K562 (cell line): ENCODE data around the gene IL20RA. TPM values are rescaled to one million over a fixed set of nuclear protein-coding genes. Genes with fewer than 3 reads are reported as not detected.

ENCODE experiments used
- ATAC-seq: fragments of 200-7000 bp; cut with Tn5 transposase; 3 replicates; pipeline ENCODE4 v1.9.1; 2020; ENCODE audit warnings: moderate library complexity
- BruUV-seq: library from RNA; stranded (reverse); fragments of 400-500 nt; replicated peaks from 2 replicates; lab custom pipeline; 2021; lab: Mats Ljungman, UMichigan
- CTCF ChIA-PET: fragments of 300-600 bp; formaldehyde crosslinking; extraction: SDS; loops from one replicate; lab custom pipeline; 2021; ENCODE audit warnings: low intra/inter-chr PET ratio; lab: Yijun Ruan, JAX
- POLR2A ChIA-PET: fragments of 300-600, 350-650 bp; sonication (Branson Sonifier 250); formaldehyde crosslinking; extraction: SDS; loops from one replicate; lab custom pipeline; 2021; ENCODE audit warnings: antibody characterized with exemption, inconsistent platforms; lab: Yijun Ruan, JAX
- DNase-seq, 4 experiments: peaks; one replicate each; pipeline versions ENCODE4 v3.0.0 to v3.0.0-alpha.2; 2011 to 2018; ENCODE audit warnings: low spot score in 3 of 4, mixed read lengths in 3 of 4; ENCODE audit errors: extremely low read depth in 1 of 4
- FAIRE-seq: peaks from 2 replicates; lab custom pipeline; 2011; peaks lifted over from hg19 to GRCh38; lab: Jason Lieb, UNC
- H2AFZ ChIP-seq: 2 replicates; pipeline ENCODE4 v1.6.0; 2011; ENCODE audit warnings: low read depth, low read length, control low read depth, inconsistent platforms
- H3K27ac ChIP-seq: fragments of 200-600 bp; 3 replicates; pipeline ENCODE4 v1.8.0; 2011; ENCODE audit warnings: low read depth, mild to moderate bottlenecking, control low read depth, inconsistent platforms, low read length, moderate library complexity, mixed read lengths; ENCODE audit errors: extremely low read depth
- H3K27me3 ChIP-seq, 2 experiments: fragments of 300-600 bp in 1 of 2; 2 replicates in 1 of 2; 3 replicates in 1 of 2; pipeline versions ENCODE4 v1.6.0 to v1.8.0; 2011; ENCODE audit warnings: inconsistent platforms in 2 of 2, low read length in 2 of 2, mild to moderate bottlenecking in 1 of 2, mixed read lengths in 1 of 2, moderate library complexity in 1 of 2; ENCODE audit not compliant: control insufficient read depth in 2 of 2, insufficient read depth in 2 of 2
- H3K36me3 ChIP-seq: fragments of 300-600 bp; 3 replicates; pipeline ENCODE4 v1.8.0; 2011; ENCODE audit warnings: mild to moderate bottlenecking, low read length, inconsistent platforms; ENCODE audit not compliant: control insufficient read depth, insufficient read depth
- H3K4me1 ChIP-seq, 2 experiments: fragments of 200-600 bp in 1 of 2; replicated peaks in 1 of 2; 2 replicates in 1 of 2; 3 replicates in 1 of 2; pipeline versions ENCODE4 v1.5.1 to v1.8.0; 2011; ENCODE audit warnings: inconsistent platforms in 2 of 2, low read length in 2 of 2, mild to moderate bottlenecking in 1 of 2, mixed read lengths in 1 of 2, moderate library complexity in 1 of 2; ENCODE audit not compliant: control insufficient read depth in 2 of 2, insufficient read depth in 2 of 2
- H3K4me2 ChIP-seq: 2 replicates; pipeline ENCODE4 v1.6.1; 2011; ENCODE audit warnings: low read length, control low read depth, inconsistent platforms, mixed read lengths; ENCODE audit not compliant: insufficient read depth
- H3K4me3 ChIP-seq: fragments of 200-600 bp; sonication (generic), shearing (Covaris generic); 2 replicates; pipeline ENCODE4 v1.5.1; 2016; ENCODE audit warnings: control low read depth, inconsistent platforms
- H3K79me2 ChIP-seq: fragments of 200-600 bp; 3 replicates; pipeline ENCODE4 v1.8.0; 2011; ENCODE audit warnings: low read length, inconsistent platforms; ENCODE audit not compliant: control insufficient read depth, insufficient read depth
- H3K9ac ChIP-seq, 2 experiments: 2 replicates each; pipeline versions ENCODE4 v1.6.0 to v1.6.1; 2011; ENCODE audit warnings: low read depth in 2 of 2, low read length in 2 of 2, control low read depth in 1 of 2, inconsistent platforms in 1 of 2, mild to moderate bottlenecking in 1 of 2, mixed read lengths in 1 of 2; ENCODE audit not compliant: insufficient read depth in 1 of 2
- H3K9me1 ChIP-seq: one replicate; pipeline ENCODE4 v1.6.0; 2011; ENCODE audit warnings: inconsistent platforms, mild to moderate bottlenecking, low read length, moderate library complexity; ENCODE audit not compliant: control insufficient read depth, insufficient read depth
- H3K9me3 ChIP-seq: replicated peaks from 2 replicates; pipeline ENCODE4 v1.5.1; 2011; ENCODE audit warnings: low read depth, low read length, inconsistent platforms; ENCODE audit not compliant: control insufficient read depth, insufficient read depth
- H4K20me1 ChIP-seq: replicated peaks from 2 replicates; pipeline ENCODE4 v1.6.1; 2011; ENCODE audit warnings: low read length, inconsistent platforms, mixed read lengths; ENCODE audit not compliant: control insufficient read depth, insufficient read depth
- CEBPB ChIP-seq: fragments of 450-650 bp; IDR thresholded peaks from 2 replicates; pipeline ENCODE4 v1.6.1; 2016; ENCODE audit warnings: missing genetic modification characterization, missing compliant biosample characterization
- CEBPG ChIP-seq, 3 experiments: fragments of 200-800 bp in 1 of 3; sonication (Bioruptor generic) in 1 of 3; sonication (generic) in 1 of 3; formaldehyde crosslinking in 1 of 3; IDR thresholded peaks in 2 of 3; conservative IDR thresholded peaks in 1 of 3; 2 replicates each; pipeline versions ENCODE4 v1.6.1 to v1.8.0; 2016 to 2022; ENCODE audit warnings: missing compliant biosample characterization in 2 of 3, missing genetic modification characterization in 2 of 3, mild to moderate bottlenecking in 1 of 3, missing genetic modification reagents in 1 of 3
- TRIM24 ChIP-seq, 2 experiments: fragments of 450-650 bp; IDR thresholded peaks; 2 replicates each; pipeline ENCODE4 v1.6.1; 2016
- WGBS: fragments of 100-300 bp; shearing (Covaris generic); methylation state at CpG from one replicate; pipeline ENCODE4 v1.1.6; 2016; ENCODE audit warnings: low coverage, mixed read lengths; ENCODE audit not compliant: insufficient coverage; ENCODE audit errors: missing lambda C conversion rate; 5-methylcytosine and 5-hydroxymethylcytosine counted together
- in situ Hi-C: fragments of 300-500 bp; cut with MboI; formaldehyde crosslinking; loops from 4 replicates; pipeline ENCODE4 v1.15.0; 2018; ENCODE audit warnings: inconsistent platforms, mixed read lengths
- intact Hi-C: fragments of 100-400 bp; cut with micrococcal nuclease; formaldehyde crosslinking; loops from 2 replicates; pipeline ENCODE4 v1.14.2; 2022
- polyA plus RNA-seq, 8 experiments: library from polyadenylated mRNA; depleted of rRNA in 4 of 8; stranded (reverse) in 5 of 8; unstranded in 3 of 8; fragments of >200 nt; fragmentation: Nextera tagmentation in 2 of 8; fragmentation: Illumina TruSeq in 1 of 8; extraction: Ambion mirVana in 2 of 8; extraction: Trizol in 1 of 8; gene quantifications; 2 replicates each; pipeline versions ENCODE4 v1.2.1 to v1.2.3, GENCODE V29; 2011 to 2014; ENCODE audit warnings: inconsistent platforms in 1 of 8, missing spikeins in 1 of 8
- total RNA-seq, 7 experiments: library from RNA; depleted of rRNA in 6 of 7; stranded (reverse); fragments of >200 nt in 6 of 7; fragmentation: Illumina TruSeq in 2 of 7; extraction: Trizol in 2 of 7; gene quantifications; 2 replicates each; pipeline versions ENCODE4 v1.2.1 to v1.2.3, GENCODE V29; 2011 to 2021; ENCODE audit warnings: low replicate concordance in 1 of 7
- TF ChIP-seq, protein P1 (sequence below), 2 experiments: IDR thresholded peaks; 2 replicates each; pipeline ENCODE4 v1.6.1; 2011; ENCODE audit warnings: borderline replicate concordance in 1 of 2, control low read depth in 1 of 2, low read depth in 1 of 2, low read length in 1 of 2, mild to moderate bottlenecking in 1 of 2, mixed read lengths in 1 of 2, moderate library complexity in 1 of 2; ENCODE audit not compliant: insufficient read depth in 1 of 2, insufficient read length in 1 of 2, poor library complexity in 1 of 2, severe bottlenecking in 1 of 2; ENCODE audit errors: extremely low read depth in 1 of 2

IL20RA gene
- total and polyA plus RNA-seq, 9 of the 15 experiments (the other 6 are each of a cell fraction or from before 2014, with no cell fraction given), result not detected

DNA sequence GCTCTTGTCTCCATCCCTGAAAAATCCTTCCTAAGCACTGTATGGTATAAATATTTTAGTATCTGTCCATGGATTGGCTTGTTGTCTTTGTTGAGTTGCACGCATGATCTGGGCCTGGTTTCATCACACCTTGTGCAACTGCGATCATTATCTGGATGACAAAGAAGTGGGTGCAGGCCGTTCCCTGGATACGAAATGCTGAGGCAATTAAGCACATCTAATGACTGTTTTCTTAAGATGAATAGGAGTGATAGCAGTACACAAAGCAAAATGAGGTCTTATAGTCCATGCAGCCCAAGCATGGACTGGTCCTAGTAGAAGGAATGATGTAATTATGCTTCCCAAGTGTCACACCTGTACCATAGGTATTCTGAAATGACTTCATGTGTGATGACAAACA, 74.8 kb downstream of the IL20RA start:
- no TSS peak for BruUV-seq
- Histone ChIP-seq H3K9me3 (no peaks in the 10 kb centered on the region), H3K4me1 (no peaks in the 10 kb centered on the region; a peak in 2 of 5 replicates), H2AFZ (no peak overlapping the region), H3K27ac (no peak overlapping the region), H3K36me3 (no peaks in the 10 kb centered on the region), H3K27me3 (peaks cover 5 to 29% of the 10 kb centered on the region in 2 experiments; a peak in 4 of 5 replicates), H3K9ac (no peak overlapping the region), H3K79me2 (no peaks in the 10 kb centered on the region), H3K4me3 (no peak overlapping the region), H3K4me2 (no peak overlapping the region), H4K20me1 (no peaks in the 10 kb centered on the region), H3K9me1 (no peaks in the 10 kb centered on the region)
- CTCF ChIA-PET, result no interaction called here
- ATAC-seq, result no peak
- WGBS, result 8% methylated on average over 4 of the region's 4 CpGs
- TF ChIP-seq CEBPB, result peak; percentile 86
- peak in 1 of 2 experiments; percentile 24; a peak in 2 of 4 replicates for TF ChIP-seq TRIM24 (IDR thresholded peaks at IDR 0.05)
- no peak for TF ChIP-seq CEBPG (CRISPR knock-in tag; IDR thresholded peaks at IDR 0.05)
- peak; percentile 61 to 80; a peak in 3 of 4 replicates for TF ChIP-seq CEBPG (tag; conservative IDR thresholded peaks at IDR 0.05 in 1 of 2, IDR thresholded peaks at IDR 0.05 in 1 of 2)
- TF ChIP-seq, protein P1, sequence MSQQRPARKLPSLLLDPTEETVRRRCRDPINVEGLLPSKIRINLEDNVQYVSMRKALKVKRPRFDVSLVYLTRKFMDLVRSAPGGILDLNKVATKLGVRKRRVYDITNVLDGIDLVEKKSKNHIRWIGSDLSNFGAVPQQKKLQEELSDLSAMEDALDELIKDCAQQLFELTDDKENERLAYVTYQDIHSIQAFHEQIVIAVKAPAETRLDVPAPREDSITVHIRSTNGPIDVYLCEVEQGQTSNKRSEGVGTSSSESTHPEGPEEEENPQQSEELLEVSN (IDR thresholded peaks at IDR 0.05; ENCODE audit: borderline replicate concordance in 1 of 2, extremely low read depth in 1 of 2, insufficient read depth in 1 of 2, insufficient read length in 1 of 2, low read depth in 1 of 2, low read length in 1 of 2, poor library complexity in 1 of 2, severe bottlenecking in 1 of 2), result no peak
- no peak for FAIRE-seq
- in situ Hi-C loops (no loop called here), intact Hi-C loops (loop anchor here (5.0 kb wide), 1 partner anchor 342 kb away; no protein-coding TSS in a partner anchor)
- POLR2A ChIA-PET, result no interaction called here
- no peak for DNase-seq
